H1 (cell line): Measurements from ENCODE around the gene AKT1. TPM values are rescaled to one million over a fixed set of nuclear protein-coding genes. Genes with fewer than 3 reads are reported as not detected.

Source experiments
- CTCF ChIA-PET: fragments of 300-600 bp; sonication (Branson Sonifier 250); formaldehyde crosslinking; loops from one replicate; lab custom pipeline; 2021; ENCODE audit not compliant: partially characterized antibody; lab: Charles Lee
- POLR2A ChIA-PET: fragments of 300-600 bp; sonication (Branson Sonifier 250); formaldehyde crosslinking; loops from one replicate; lab custom pipeline; 2021; ENCODE audit warnings: inconsistent platforms; ENCODE audit not compliant: partially characterized antibody; lab: Charles Lee
- DNase-seq, 2 experiments: peaks; one replicate each; pipeline versions ENCODE4 v3.0.0 to v3.0.0-alpha.2; 2010 to 2022; ENCODE audit warnings: low spot score in 2 of 2, low read depth in 1 of 2, mixed read lengths in 1 of 2
- FAIRE-seq: peaks from 2 replicates; lab custom pipeline; 2011; peaks lifted over from hg19 to GRCh38; lab: Jason Lieb, UNC
- H2AFZ ChIP-seq: 2 replicates; pipeline ENCODE4 v1.8.1; 2012; ENCODE audit warnings: low read length, inconsistent platforms
- H2AK5ac ChIP-seq: 2 replicates; pipeline ENCODE4 v1.6.1; 2013; ENCODE audit warnings: low read depth, low read length
- H2BK120ac ChIP-seq: replicated peaks from 2 replicates; pipeline ENCODE3; 2013; ENCODE audit warnings: low read depth, low read length, inconsistent platforms
- H2BK12ac ChIP-seq: 2 replicates; pipeline ENCODE4 v1.6.1; 2013; ENCODE audit warnings: low read depth, low read length
- H2BK15ac ChIP-seq: 2 replicates; pipeline ENCODE4 v1.6.1; 2013; ENCODE audit warnings: low read length
- H2BK20ac ChIP-seq: 2 replicates; pipeline ENCODE4 v1.6.1; 2013; ENCODE audit warnings: low read length
- H2BK5ac ChIP-seq: 2 replicates; pipeline ENCODE4 v1.6.1; 2013; ENCODE audit warnings: low read depth, low read length
- H3K14ac ChIP-seq: 2 replicates; pipeline ENCODE4 v1.6.1; 2013; ENCODE audit warnings: inconsistent platforms; ENCODE audit not compliant: insufficient read length
- H3K18ac ChIP-seq: 2 replicates; pipeline ENCODE4 v1.6.1; 2013; ENCODE audit warnings: low read length; ENCODE audit errors: extremely low read depth
- H3K23ac ChIP-seq: 2 replicates; pipeline ENCODE4 v1.6.1; 2013; ENCODE audit warnings: inconsistent platforms; ENCODE audit not compliant: insufficient read length
- H3K23me2 ChIP-seq: 2 replicates; pipeline ENCODE4 v1.6.1; 2013; ENCODE audit warnings: low read depth, low read length
- H3K27ac ChIP-seq: 2 replicates; pipeline ENCODE4 v1.6.1; 2011; ENCODE audit warnings: low read depth, low read length, inconsistent platforms
- H3K27me3 ChIP-seq, 4 experiments: replicated peaks in 1 of 4; 1 replicate in 1 of 4; 2 replicates in 3 of 4; pipeline versions ENCODE4 v1.6.1 to v1.8.1; 2011 to 2013; ENCODE audit warnings: low read length in 3 of 4, mild to moderate bottlenecking in 3 of 4, inconsistent platforms in 2 of 4, mixed read lengths in 2 of 4, moderate library complexity in 1 of 4; ENCODE audit not compliant: control insufficient read depth in 3 of 4, insufficient read depth in 3 of 4; ENCODE audit errors: extremely low read depth in 1 of 4
- H3K36me3 ChIP-seq, 4 experiments: 2 replicates each; pipeline versions ENCODE4 v1.6.1 to v1.8.1; 2011 to 2013; ENCODE audit warnings: mild to moderate bottlenecking in 4 of 4, low read length in 3 of 4, moderate library complexity in 2 of 4, control low read depth in 1 of 4, inconsistent platforms in 1 of 4; ENCODE audit not compliant: insufficient read depth in 4 of 4, control insufficient read depth in 2 of 4
- H3K4ac ChIP-seq: replicated peaks from 2 replicates; pipeline ENCODE3; 2013; ENCODE audit warnings: low read length, low read depth, mixed read lengths, inconsistent platforms; ENCODE audit not compliant: insufficient read length
- H3K4me1 ChIP-seq, 4 experiments: replicated peaks in 1 of 4; 1 replicate in 1 of 4; 2 replicates in 3 of 4; pipeline versions ENCODE4 v1.6.1 to v1.8.1; 2011 to 2013; ENCODE audit warnings: low read length in 3 of 4, inconsistent platforms in 2 of 4, mixed read lengths in 1 of 4; ENCODE audit not compliant: insufficient read depth in 4 of 4, control insufficient read depth in 3 of 4
- H3K4me2 ChIP-seq, 2 experiments: 2 replicates each; pipeline versions ENCODE4 v1.6.1 to v1.8.1; 2011 to 2013; ENCODE audit warnings: low read depth in 2 of 2, low read length in 2 of 2, control low read depth in 1 of 2, inconsistent platforms in 1 of 2, mild to moderate bottlenecking in 1 of 2; ENCODE audit not compliant: insufficient read depth in 1 of 2
- H3K4me3 ChIP-seq, 4 experiments: fragments of 200-600, 300-600 bp in 1 of 4; sonication (generic), shearing (Covaris generic), sonication (Bioruptor Twin) in 1 of 4; 2 replicates each; pipeline versions ENCODE4 v1.5.1 to v1.8.1; 2011 to 2016; ENCODE audit warnings: low read length in 4 of 4, low read depth in 3 of 4, control low read depth in 2 of 4, inconsistent platforms in 2 of 4, mild to moderate bottlenecking in 2 of 4, mixed read lengths in 1 of 4, moderate library complexity in 1 of 4; ENCODE audit not compliant: insufficient read depth in 2 of 4; ENCODE audit errors: extremely low read depth in 1 of 4
- H3K56ac ChIP-seq: replicated peaks from 2 replicates; pipeline ENCODE3; 2013; ENCODE audit warnings: low read depth, mild to moderate bottlenecking, mixed read lengths, low read length, inconsistent platforms; ENCODE audit not compliant: insufficient read length
- H3K79me1 ChIP-seq: 2 replicates; pipeline ENCODE4 v1.6.1; 2013; ENCODE audit warnings: low read depth, low read length, control low read depth
- H3K79me2 ChIP-seq, 2 experiments: 2 replicates each; pipeline versions ENCODE4 v1.6.1 to v1.8.1; 2012 to 2013; ENCODE audit warnings: low read length in 2 of 2, mild to moderate bottlenecking in 2 of 2, inconsistent platforms in 1 of 2; ENCODE audit not compliant: insufficient read depth in 2 of 2, control insufficient read depth in 1 of 2
- H3K9ac ChIP-seq, 4 experiments: replicated peaks in 1 of 4; 1 replicate in 1 of 4; 2 replicates in 3 of 4; pipeline versions ENCODE4 v1.6.1 to v1.8.1; 2011 to 2013; ENCODE audit warnings: low read depth in 3 of 4, low read length in 3 of 4, control low read depth in 2 of 4, mild to moderate bottlenecking in 2 of 4, moderate library complexity in 2 of 4, inconsistent platforms in 1 of 4; ENCODE audit errors: extremely low read depth in 1 of 4
- H3K9me3 ChIP-seq, 2 experiments: 2 replicates each; pipeline versions ENCODE4 v1.6.1 to v1.8.1; 2012 to 2013; ENCODE audit warnings: mild to moderate bottlenecking in 2 of 2, moderate library complexity in 2 of 2, control low read depth in 1 of 2, inconsistent platforms in 1 of 2, low read depth in 1 of 2, low read length in 1 of 2, mixed read lengths in 1 of 2; ENCODE audit not compliant: insufficient read depth in 2 of 2
- H4K20me1 ChIP-seq, 2 experiments: replicated peaks in 1 of 2; 2 replicates each; pipeline versions ENCODE3 to v1.8.1; 2011 to 2013; ENCODE audit warnings: inconsistent platforms in 2 of 2, low read length in 2 of 2, mild to moderate bottlenecking in 1 of 2; ENCODE audit not compliant: insufficient read depth in 2 of 2, control insufficient read depth in 1 of 2
- H4K5ac ChIP-seq: 2 replicates; pipeline ENCODE4 v1.6.1; 2013; ENCODE audit warnings: low read length, low read depth, mixed read lengths, inconsistent platforms; ENCODE audit not compliant: insufficient read length
- H4K8ac ChIP-seq: 2 replicates; pipeline ENCODE4 v1.8.0; 2013; ENCODE audit warnings: mild to moderate bottlenecking, moderate library complexity, low read length, inconsistent platforms; ENCODE audit not compliant: insufficient read depth; ENCODE audit errors: extremely low read depth
- H4K91ac ChIP-seq: replicated peaks from 2 replicates; pipeline ENCODE3; 2013; ENCODE audit warnings: low read length, mixed read lengths, inconsistent platforms; ENCODE audit not compliant: insufficient read length
- EZH2 ChIP-seq: fragments of 200-600 bp; sonication (generic); IDR thresholded peaks from 2 replicates; pipeline ENCODE4 v1.7.1; 2012; ENCODE audit warnings: low read depth, mild to moderate bottlenecking, moderate library complexity, low read length, inconsistent platforms; ENCODE audit not compliant: severe bottlenecking
- SIX5 ChIP-seq: IDR thresholded peaks from 2 replicates; pipeline ENCODE4 v1.6.1; 2011; ENCODE audit warnings: mild to moderate bottlenecking, low read depth, low read length
- WGBS, 2 experiments: shearing (Covaris generic) in 1 of 2; methylation state at CpG; one replicate each; pipeline versions ENCODE4 v1.1.6 to v1.1.7; 2013 to 2015; ENCODE audit warnings: low lambda C conversion rate in 2 of 2, mixed read lengths in 2 of 2, inconsistent platforms in 1 of 2, low coverage in 1 of 2, missing lambda C conversion rate in 1 of 2; ENCODE audit not compliant: insufficient replicate concordance in 2 of 2, insufficient coverage in 1 of 2, insufficient read length in 1 of 2; ENCODE audit errors: extremely low coverage in 1 of 2, missing lambda C conversion rate in 1 of 2; 5-methylcytosine and 5-hydroxymethylcytosine counted together
- polyA plus RNA-seq, 7 experiments: library from polyadenylated mRNA; depleted of rRNA in 3 of 7; stranded (reverse) in 5 of 7; unstranded in 2 of 7; fragments of >200 nt in 5 of 7; fragments of 200-250 nt in 2 of 7; gene quantifications; 1 replicate in 5 of 7; 2 replicates in 1 of 7; 4 replicates in 1 of 7; pipeline versions ENCODE4 v1.2.1 to v1.2.3, GENCODE V29; 2011 to 2013; ENCODE audit warnings: missing spikeins in 2 of 7, mixed read lengths in 2 of 7
- total RNA-seq: library from RNA; stranded (reverse); fragmentation: NEBNext Ultra II Directional; extraction: Animal tissue kit (Norgen Biotek cat#: 25700); gene quantifications from 2 replicates; pipeline ENCODE4 v1.2.1, GENCODE V29; 2021
- TF ChIP-seq, protein P1 (sequence below): IDR thresholded peaks from 2 replicates; pipeline ENCODE4 v1.6.1; 2012; ENCODE audit warnings: inconsistent platforms

The AKT1 gene
- total and polyA plus RNA-seq, 2 of the 8 experiments (the other 6 are each of a cell fraction or from before 2014, with no cell fraction given) = 68.1 to 71.5 TPM

GRCh38 chr14:104822821-104823615, 27.5 kb upstream of the AKT1 start:
- H3K79me2 ChIP-seq = no peaks in the 10 kb centered on the region
- H3K27ac ChIP-seq = no peak overlapping the region
- peaks cover 21% of the 10 kb centered on the region; the same call in 1 of the 2 replicates for H3K23me2 ChIP-seq
- no peak overlapping the region for H3K23ac ChIP-seq
- H2BK12ac ChIP-seq = no peak overlapping the region
- H2BK120ac ChIP-seq = no peak overlapping the region
- DNase-seq = no peak
- no peak overlapping the region for H3K56ac ChIP-seq
- no peak overlapping the region for H4K91ac ChIP-seq
- H3K14ac ChIP-seq = no peak overlapping the region
- no peak overlapping the region for H3K4ac ChIP-seq
- H3K79me1 ChIP-seq = no peaks in the 10 kb centered on the region
- CTCF ChIA-PET = interaction anchor here (0.6 to 3.1 kb wide), 9 partner anchors 25 to 198 kb away, joined by 3 to 37 read pairs (median 4); no protein-coding TSS in a partner anchor
- H3K27me3 ChIP-seq = peaks cover 0 to 26% (median 19%) of the 10 kb centered on the region in 4 experiments; a peak in 6 of 7 replicates
- TF ChIP-seq SIX5 = no peak
- no peak for TF ChIP-seq EZH2
- TF ChIP-seq, protein P1, sequence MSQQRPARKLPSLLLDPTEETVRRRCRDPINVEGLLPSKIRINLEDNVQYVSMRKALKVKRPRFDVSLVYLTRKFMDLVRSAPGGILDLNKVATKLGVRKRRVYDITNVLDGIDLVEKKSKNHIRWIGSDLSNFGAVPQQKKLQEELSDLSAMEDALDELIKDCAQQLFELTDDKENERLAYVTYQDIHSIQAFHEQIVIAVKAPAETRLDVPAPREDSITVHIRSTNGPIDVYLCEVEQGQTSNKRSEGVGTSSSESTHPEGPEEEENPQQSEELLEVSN = 0 out of 2 replicates have a peak, but pooled peaks have one; percentile 24
- TF ChIP-seq, all 59 proteins: peak for 1
- H2AK5ac ChIP-seq = peak overlapping the region; percentile 33; the same call in 1 of the 2 replicates
- no peak overlapping the region for H3K4me3 ChIP-seq
- H2BK5ac ChIP-seq = no peak overlapping the region
- POLR2A ChIA-PET = interaction anchor here (1.0 kb wide), 1 partner anchor 77 kb away, joined by 3 read pairs; no protein-coding TSS in a partner anchor
- no peak overlapping the region for H3K9ac ChIP-seq
- 79% methylated on average over 22 of the region's 22 CpGs; no CpG with 5 or more reads in 1 of the 2 experiments for WGBS, 2 experiments
- no peak overlapping the region for H4K5ac ChIP-seq
- no peak overlapping the region for H3K4me2 ChIP-seq
- H3K36me3 ChIP-seq = peaks cover 0 to 4% (median 0%) of the 10 kb centered on the region in 4 experiments; a peak in 1 of 8 replicates
- H4K8ac ChIP-seq = no peak overlapping the region; the same call in 1 of the 2 replicates
- no peaks in the 10 kb centered on the region for H3K9me3 ChIP-seq
- no peak overlapping the region for H2BK15ac ChIP-seq
- H2BK20ac ChIP-seq = no peak overlapping the region
- peaks cover 0 to 7% (median 5%) of the 10 kb centered on the region in 4 experiments; a peak in 4 of 7 replicates for H3K4me1 ChIP-seq
- H3K18ac ChIP-seq = no peak overlapping the region; the same call in 1 of the 2 replicates
- FAIRE-seq = no peak
- H4K20me1 ChIP-seq = peaks cover 0 to 8% of the 10 kb centered on the region in 2 experiments
- no peak overlapping the region for H2AFZ ChIP-seq
